A673 (cell line): ENCODE results near the gene SLCO2A1. TPM values are rescaled to one million over a fixed set of nuclear protein-coding genes. Genes with fewer than 3 reads are reported as not detected.

Source experiments
- BruUV-seq: library from RNA; stranded (reverse); fragments of 400-500 nt; replicated peaks from 2 replicates; lab custom pipeline; 2021; lab: Mats Ljungman, UMichigan
- CTCF ChIA-PET: fragments of 300-600 bp; sonication (Branson Sonifier 250); formaldehyde crosslinking; loops from one replicate; lab custom pipeline; 2022; ENCODE audit warnings: antibody characterized with exemption; lab: Charles Lee
- POLR2A ChIA-PET: fragments of 300-600 bp; sonication (Branson Sonifier 250); formaldehyde crosslinking; loops from one replicate; lab custom pipeline; 2022; ENCODE audit warnings: antibody characterized with exemption; ENCODE audit not compliant: low non-redundant PET; lab: Charles Lee
- DNase-seq: peaks from one replicate; pipeline ENCODE4 v3.0.0-alpha.2; 2015; ENCODE audit warnings: low spot score
- H3K27ac ChIP-seq: fragments of 200-600 bp; sonication (generic); 2 replicates; pipeline ENCODE4 v1.5.1; 2016; ENCODE audit warnings: mixed run types, low read depth, mild to moderate bottlenecking, mixed read lengths, antibody characterized with exemption, low read length; ENCODE audit not compliant: poor library complexity, severe bottlenecking
- H3K27me3 ChIP-seq: fragments of 200-600 bp; sonication (generic); replicated peaks from 2 replicates; pipeline ENCODE4 v1.6.1; 2017; ENCODE audit warnings: mixed run types, low read depth, mild to moderate bottlenecking, mixed read lengths, antibody characterized with exemption, low read length; ENCODE audit not compliant: insufficient read depth, poor library complexity
- H3K36me3 ChIP-seq: fragments of 200-600 bp; sonication (generic); 2 replicates; pipeline ENCODE4 v1.6.1; 2016; ENCODE audit warnings: mixed run types, mild to moderate bottlenecking, mixed read lengths, antibody characterized with exemption, low read length; ENCODE audit not compliant: insufficient read depth, poor library complexity, severe bottlenecking
- H3K4me1 ChIP-seq: fragments of 200-600 bp; sonication (generic); 2 replicates; pipeline ENCODE4 v1.6.1; 2017; ENCODE audit warnings: mixed run types, mild to moderate bottlenecking, mixed read lengths, antibody characterized with exemption, low read length; ENCODE audit not compliant: insufficient read depth, poor library complexity, severe bottlenecking
- H3K4me3 ChIP-seq: fragments of 200-600 bp; sonication (generic); 2 replicates; pipeline ENCODE4 v1.5.1; 2016; ENCODE audit warnings: low read depth, mixed run types, mild to moderate bottlenecking, mixed read lengths, low read length; ENCODE audit not compliant: poor library complexity, severe bottlenecking
- H3K9me3 ChIP-seq: fragments of 200-600 bp; sonication (generic); 2 replicates; pipeline ENCODE4 v1.6.1; 2016; ENCODE audit warnings: mixed run types, low read depth, mild to moderate bottlenecking, mixed read lengths, antibody characterized with exemption, low read length; ENCODE audit not compliant: poor library complexity, severe bottlenecking
- CTCF ChIP-seq: fragments of 300-800, 200-600 bp; sonication (generic); conservative IDR thresholded peaks from 2 replicates; pipeline ENCODE4 v1.5.1; 2017; ENCODE audit warnings: low read depth, mild to moderate bottlenecking, antibody characterized with exemption, low read length, moderate library complexity, mixed read lengths
- EZH2 ChIP-seq: fragments of 200-600 bp; sonication (generic); IDR thresholded peaks from 2 replicates; pipeline ENCODE4 v1.6.1; 2017; ENCODE audit warnings: borderline replicate concordance, low read depth, mild to moderate bottlenecking, mixed read lengths, antibody characterized with exemption, low read length; ENCODE audit not compliant: poor library complexity, severe bottlenecking
- intact Hi-C: fragments of 100-400 bp; cut with micrococcal nuclease; formaldehyde crosslinking; loops from one replicate; pipeline ENCODE4 v1.10.0; 2022; ENCODE audit not compliant: unreplicated experiment
- total RNA-seq: library from RNA; stranded (reverse); gene quantifications from 2 replicates; pipeline ENCODE4 v1.2.3, GENCODE V29; 2021

Gene SLCO2A1
- total RNA-seq, 1 experiment from 2014 or later, result not detected

- Histone ChIP-seq H3K9me3 (no peaks in the 10 kb centered on the region), H3K4me3 (no peak overlapping the region), H3K4me1 (no peaks in the 10 kb centered on the region), H3K27me3 (no peaks in the 10 kb centered on the region), H3K27ac (no peak overlapping the region), H3K36me3 (no peaks in the 10 kb centered on the region)
- DNase-seq, result no peak
- no TSS peak for BruUV-seq
- ChIA-PET POLR2A (no interaction called here), CTCF (no interaction called here)
- intact Hi-C loops, result no loop called here
- TF ChIP-seq CTCF (no peak), EZH2 (no peak)
Observed at GRCh38 chr3:133970916-133971315, 58.8 kb downstream of the SLCO2A1 start.

GRCh38 chr3:133970339-133970738 lies 59.4 kb downstream of the SLCO2A1 start:
- intact Hi-C loops, result no loop called here
- TF ChIP-seq EZH2, result no peak
- no peak for TF ChIP-seq CTCF
- H3K4me1 ChIP-seq, result peaks cover 1% of the 10 kb centered on the region
- H3K4me3 ChIP-seq, result no peak overlapping the region
- no peak for DNase-seq
- CTCF ChIA-PET, result no interaction called here
- POLR2A ChIA-PET, result no interaction called here
- no peaks in the 10 kb centered on the region for H3K36me3 ChIP-seq
- H3K27ac ChIP-seq, result no peak overlapping the region
- no peaks in the 10 kb centered on the region for H3K9me3 ChIP-seq
- H3K27me3 ChIP-seq, result no peaks in the 10 kb centered on the region
- BruUV-seq, result no TSS peak

- no peak overlapping the region for H3K27ac ChIP-seq
- H3K4me3 ChIP-seq, result no peak overlapping the region
- no peak for DNase-seq
- H3K27me3 ChIP-seq, result no peaks in the 10 kb centered on the region
- TF ChIP-seq CTCF (no peak), EZH2 (no peak)
- H3K9me3 ChIP-seq, result no peaks in the 10 kb centered on the region
- intact Hi-C loops, result no loop called here
- no TSS peak for BruUV-seq
- CTCF ChIA-PET, result interaction anchor here (0.5 kb wide), 1 partner anchor 449 kb away, joined by 4 read pairs; no protein-coding TSS in a partner anchor
- H3K4me1 ChIP-seq, result peaks cover 4% of the 10 kb centered on the region
- H3K36me3 ChIP-seq, result no peaks in the 10 kb centered on the region
- POLR2A ChIA-PET, result no interaction called here
Observed at GRCh38 chr3:133967992-133968892, 61.5 kb downstream of the SLCO2A1 start.
